Measurements from ENCODE around the gene TCEAL3. TPM values are rescaled to one million over a fixed set of nuclear protein-coding genes. Genes with fewer than 3 reads are reported as not detected.

TCEAL3 gene
- total and polyA plus RNA-seq, 10 of the 15 experiments (the other 5 are each of a cell fraction or from before 2014, with no cell fraction given), result 0.98 to 19.0 (median 11.7) TPM

GRCh38 chrX:103647630-103648029 lies 39.9 kb downstream of the TCEAL3 start (continued):
- TF ChIP-seq ZNF24 (IDR thresholded peaks at IDR 0.05) (no peak), JUNB (IDR thresholded peaks at IDR 0.05) (no peak), PAX5 (IDR thresholded peaks at IDR 0.05; ENCODE audit: borderline replicate concordance, low read depth, low read length) (no peak), BHLHE40 (IDR thresholded peaks at IDR 0.05; ENCODE audit: borderline replicate concordance in 1 of 2, low read depth in 2 of 2, low read length in 1 of 2) (no peak), RCOR1 (conservative IDR thresholded peaks at IDR 0.05; ENCODE audit: low read depth, low read length) (no peak)

GRCh38 chrX:103651151-103651773 lies 43.5 kb downstream of the TCEAL3 start:
- ChIA-PET SMC1A (ENCODE audit: uncharacterized antibody, unreplicated experiment) (no interaction called here), POLR2A (interaction anchor here (0.5 kb wide), 1 partner anchor 20 kb away, joined by 3 read pairs; no protein-coding TSS in a partner anchor), RAD21 (ENCODE audit: unreplicated experiment) (no interaction called here), CTCF (interaction anchor here (0.6 kb wide), 1 partner anchor 59 kb away, joined by 5 read pairs; the partner anchor contains the start of gene TMEM31)
- no peak overlapping the region for H3K27ac ChIP-seq (ENCODE audit: control insufficient read depth, insufficient read depth)
- H3K36me3 ChIP-seq (ENCODE audit: control insufficient read depth in 2 of 2, insufficient read depth in 2 of 2, low read length in 1 of 2), result no peaks in the 10 kb centered on the region
- no peaks in the 10 kb centered on the region for H4K20me1 ChIP-seq (ENCODE audit: control insufficient read depth, insufficient read depth)
- H3K27me3 ChIP-seq (replicated peaks in 1 of 2; ENCODE audit: control insufficient read depth in 2 of 2, insufficient read depth in 2 of 2, low read length in 1 of 2), result no peaks in the 10 kb centered on the region; a peak in 1 of 4 replicates
- no peak overlapping the region for H2AFZ ChIP-seq (ENCODE audit: control insufficient read depth, low read depth, low read length)
- 65% methylated on average over 2 of the region's 2 CpGs for WGBS (ENCODE audit: insufficient coverage, insufficient replicate concordance, low lambda C conversion rate, missing lambda C conversion rate)
- H3K4me3 ChIP-seq, result no peak overlapping the region
- H3K9ac ChIP-seq (ENCODE audit: control insufficient read depth, insufficient read depth, low read length), result no peak overlapping the region
- DNase-seq (ENCODE audit: low read depth, low spot score) (no peak), ATAC-seq (no peak), FAIRE-seq (no peak)
- no peaks in the 10 kb centered on the region for H3K9me3 ChIP-seq (replicated peaks; ENCODE audit: control insufficient read depth, insufficient read depth, low read length)
- in situ Hi-C loops (cut with MboI), result no loop called here
- H3K4me2 ChIP-seq (ENCODE audit: control insufficient read depth, insufficient read depth), result no peak overlapping the region
- no peaks in the 10 kb centered on the region for H3K4me1 ChIP-seq (ENCODE audit: control insufficient read depth, insufficient read depth, low read length)
- TF ChIP-seq IKZF1 (conservative IDR thresholded peaks at IDR 0.05), result no peak
- no peak for TF ChIP-seq MLLT1 (IDR thresholded peaks at IDR 0.05)
- no peak for TF ChIP-seq CUX1 (IDR thresholded peaks at IDR 0.05; ENCODE audit: insufficient replicate concordance, low read depth, low read length)
- no peak for TF ChIP-seq YBX1 (IDR thresholded peaks at IDR 0.05)
- no peak for TF ChIP-seq HCFC1 (IDR thresholded peaks at IDR 0.05; ENCODE audit: low read length)
- no peak for TF ChIP-seq TCF12 (IDR thresholded peaks at IDR 0.05; ENCODE audit: low read depth, low read length)
- TF ChIP-seq BHLHE40 (IDR thresholded peaks at IDR 0.05; ENCODE audit: borderline replicate concordance in 1 of 2, low read depth in 2 of 2, low read length in 1 of 2), result no peak
- TF ChIP-seq CHD2 (IDR thresholded peaks at IDR 0.05; ENCODE audit: borderline replicate concordance, low read depth, low read length), result no peak
- TF ChIP-seq NBN (IDR thresholded peaks at IDR 0.05), result no peak
- TF ChIP-seq ETV6 (conservative IDR thresholded peaks at IDR 0.05 in 1 of 2, IDR thresholded peaks at IDR 0.05 in 1 of 2; ENCODE audit: borderline replicate concordance in 1 of 2, low read depth in 1 of 2), result no peak
- no TSS peak for BruUV-seq (replicated peaks)
- intact Hi-C loops (cut with micrococcal nuclease; ENCODE audit: unreplicated experiment), result no loop called here
- H3K79me2 ChIP-seq (ENCODE audit: control insufficient read depth, insufficient read depth, low read length), result no peaks in the 10 kb centered on the region

Measured in GM12878 (cell line).